Esophagus muscularis mucosa (tissue), 3 donors: ENCODE results near the gene TRIM2.

Experiments
- POLR2A ChIP-seq: fragments of 450-650 bp; IDR thresholded peaks from one replicate; pipeline ENCODE4 v1.6.1; 2017; ENCODE audit warnings: antibody characterized with exemption, moderate library complexity, mild to moderate bottlenecking, low read depth
- TF ChIP-seq, protein P1 (sequence below), 3 experiments: fragments of 200-600 bp in 2 of 3; fragments of 450-650 bp in 1 of 3; sonication (generic) in 2 of 3; IDR thresholded peaks; one replicate each; pipeline ENCODE4 v1.5.1; 2017 to 2019; ENCODE audit warnings: antibody characterized with exemption in 3 of 3, mild to moderate bottlenecking in 2 of 3, moderate library complexity in 1 of 3

DNA sequence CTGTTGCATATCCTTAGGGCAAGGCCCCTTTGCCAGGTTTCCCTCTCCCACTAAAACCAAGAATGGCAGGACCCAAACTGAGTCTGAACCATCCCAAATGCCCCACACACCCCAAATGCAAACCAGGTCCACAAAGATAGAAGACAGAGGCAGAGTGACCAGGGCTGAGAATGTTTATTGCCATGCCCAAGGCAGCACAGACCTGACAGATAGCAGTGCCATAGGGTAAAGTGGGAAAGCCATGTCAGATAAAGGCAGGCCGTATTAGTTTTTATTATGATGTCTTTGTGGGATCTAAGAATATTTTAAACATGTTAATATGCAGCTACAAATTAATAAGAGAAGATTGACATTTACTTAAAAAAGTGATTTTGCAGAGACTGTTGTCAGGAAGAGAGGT is 110.7 kb downstream of the TRIM2 start:
- TF ChIP-seq POLR2A, result no peak
- TF ChIP-seq, protein P1, sequence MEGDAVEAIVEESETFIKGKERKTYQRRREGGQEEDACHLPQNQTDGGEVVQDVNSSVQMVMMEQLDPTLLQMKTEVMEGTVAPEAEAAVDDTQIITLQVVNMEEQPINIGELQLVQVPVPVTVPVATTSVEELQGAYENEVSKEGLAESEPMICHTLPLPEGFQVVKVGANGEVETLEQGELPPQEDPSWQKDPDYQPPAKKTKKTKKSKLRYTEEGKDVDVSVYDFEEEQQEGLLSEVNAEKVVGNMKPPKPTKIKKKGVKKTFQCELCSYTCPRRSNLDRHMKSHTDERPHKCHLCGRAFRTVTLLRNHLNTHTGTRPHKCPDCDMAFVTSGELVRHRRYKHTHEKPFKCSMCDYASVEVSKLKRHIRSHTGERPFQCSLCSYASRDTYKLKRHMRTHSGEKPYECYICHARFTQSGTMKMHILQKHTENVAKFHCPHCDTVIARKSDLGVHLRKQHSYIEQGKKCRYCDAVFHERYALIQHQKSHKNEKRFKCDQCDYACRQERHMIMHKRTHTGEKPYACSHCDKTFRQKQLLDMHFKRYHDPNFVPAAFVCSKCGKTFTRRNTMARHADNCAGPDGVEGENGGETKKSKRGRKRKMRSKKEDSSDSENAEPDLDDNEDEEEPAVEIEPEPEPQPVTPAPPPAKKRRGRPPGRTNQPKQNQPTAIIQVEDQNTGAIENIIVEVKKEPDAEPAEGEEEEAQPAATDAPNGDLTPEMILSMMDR (IDR thresholded peaks at IDR 0.05), result no peak
